Caco-2 (cell line): ENCODE results near the gene GIPC3. TPM values are rescaled to one million over a fixed set of nuclear protein-coding genes. Genes with fewer than 3 reads are reported as not detected.

Source experiments
- BruUV-seq: library from RNA; stranded (reverse); fragments of 400-500 nt; replicated peaks from 2 replicates; lab custom pipeline; 2021; lab: Mats Ljungman, UMichigan
- CTCF ChIA-PET: fragments of 300-600 bp; sonication (Branson Sonifier 250); formaldehyde crosslinking; loops from one replicate; lab custom pipeline; 2022; ENCODE audit warnings: antibody characterized with exemption; lab: Charles Lee
- POLR2A ChIA-PET: fragments of 300-600 bp; sonication (Branson Sonifier 250); formaldehyde crosslinking; loops from one replicate; lab custom pipeline; 2022; ENCODE audit warnings: antibody characterized with exemption; lab: Charles Lee
- DNase-seq, 2 experiments: peaks; one replicate each; pipeline versions ENCODE4 v3.0.0 to v3.0.0-alpha.2; 2020 to 2022
- H3K27me3 ChIP-seq: replicated peaks from 2 replicates; pipeline ENCODE4 v1.6.0; 2011; ENCODE audit warnings: low read length; ENCODE audit not compliant: control insufficient read depth, insufficient read depth
- H3K36me3 ChIP-seq: 2 replicates; pipeline ENCODE4 v1.5.1; 2011; ENCODE audit warnings: low read length; ENCODE audit not compliant: control insufficient read depth, insufficient read depth
- H3K4me1 ChIP-seq: fragments of 250-450 bp; sonication (Bioruptor Pico); 2 replicates; pipeline ENCODE4 v1.5.1; 2020; ENCODE audit warnings: mild to moderate bottlenecking
- H3K4me3 ChIP-seq: 2 replicates; pipeline ENCODE4 v1.5.1; 2011; ENCODE audit warnings: low read depth, mild to moderate bottlenecking, control low read depth, low read length
- H3K9me3 ChIP-seq: fragments of 250-450 bp; sonication (Bioruptor Pico); 2 replicates; pipeline ENCODE4 v1.5.1; 2020; ENCODE audit warnings: mild to moderate bottlenecking, moderate library complexity
- H3K27ac Mint-ChIP-seq: one replicate; pipeline ENCODE4 v1.8.0; 2022; ENCODE audit warnings: mixed read lengths; ENCODE audit not compliant: unreplicated experiment
- H3K27me3 Mint-ChIP-seq: one replicate; pipeline ENCODE4 v1.8.0; 2022; ENCODE audit warnings: mixed read lengths; ENCODE audit not compliant: insufficient read depth, unreplicated experiment
- H3K36me3 Mint-ChIP-seq: one replicate; pipeline ENCODE4 v1.8.0; 2022; ENCODE audit warnings: mild to moderate bottlenecking, mixed read lengths; ENCODE audit not compliant: insufficient read depth, unreplicated experiment
- H3K4me1 Mint-ChIP-seq: one replicate; pipeline ENCODE4 v1.8.0; 2022; ENCODE audit warnings: low read depth, mixed read lengths; ENCODE audit not compliant: unreplicated experiment
- H3K4me3 Mint-ChIP-seq: one replicate; pipeline ENCODE4 v1.8.0; 2022; ENCODE audit warnings: mild to moderate bottlenecking, moderate library complexity, mixed read lengths; ENCODE audit not compliant: unreplicated experiment
- H3K9me3 Mint-ChIP-seq: one replicate; pipeline ENCODE4 v1.8.0; 2022; ENCODE audit warnings: mixed read lengths; ENCODE audit not compliant: unreplicated experiment
- intact Hi-C: fragments of 100-400 bp; cut with micrococcal nuclease; formaldehyde crosslinking; loops from one replicate; pipeline ENCODE4 v1.10.0; 2022; ENCODE audit not compliant: unreplicated experiment
- total RNA-seq: library from RNA; stranded (reverse); gene quantifications from 2 replicates; pipeline ENCODE4 v1.2.3, GENCODE V29; 2022
- TF ChIP-seq, protein P1 (sequence below), 2 experiments: fragments of 200-600 bp in 1 of 2; IDR thresholded peaks; 1 replicate in 1 of 2; 2 replicates in 1 of 2; pipeline versions ENCODE4 v1.5.1 to v1.8.0; 2011 to 2022; ENCODE audit warnings: antibody characterized with exemption in 1 of 2, control low read depth in 1 of 2, inconsistent platforms in 1 of 2, low read depth in 1 of 2, low read length in 1 of 2, mild to moderate bottlenecking in 1 of 2, moderate library complexity in 1 of 2; ENCODE audit not compliant: insufficient read depth in 1 of 2, severe bottlenecking in 1 of 2, unreplicated experiment in 1 of 2

The GIPC3 gene
- total RNA-seq, 1 experiment from 2014 or later = not detected

DNA sequence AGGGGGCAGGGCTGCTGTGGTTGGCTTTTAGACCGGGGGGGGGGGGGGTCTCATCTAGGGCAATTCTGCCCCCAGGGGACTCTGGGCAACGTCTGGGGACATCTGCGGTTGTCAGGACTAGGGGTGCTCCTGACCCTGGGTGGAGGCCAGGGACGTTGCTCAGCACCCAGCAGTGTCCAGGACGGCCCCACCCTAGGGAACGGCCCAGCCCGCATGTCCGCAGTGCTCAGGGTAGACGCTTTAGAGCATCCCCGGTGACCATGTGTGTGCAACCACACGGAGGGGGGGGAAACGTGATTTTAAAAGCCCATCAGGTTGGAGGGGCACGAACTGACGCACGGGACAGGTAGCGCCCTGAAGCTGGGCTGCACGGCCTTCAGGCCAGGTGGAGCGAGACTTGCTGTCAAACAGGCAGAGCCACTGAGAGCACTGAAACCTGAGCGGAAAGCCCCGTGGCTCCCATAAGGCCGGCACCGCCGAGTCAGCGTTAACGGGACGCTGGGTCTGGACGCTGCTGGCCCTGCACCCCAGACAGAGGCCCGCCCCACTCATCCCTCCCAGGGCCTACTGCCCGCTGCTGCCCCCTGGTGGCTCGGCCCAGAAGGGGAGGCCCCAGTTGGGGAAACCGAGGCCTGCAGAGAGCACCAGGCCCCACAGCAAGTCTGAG lies 33.0 kb downstream of the GIPC3 start:
- Mint-ChIP-seq H3K9me3 (no peaks in the 10 kb centered on the region), H3K27ac (no peak overlapping the region), H3K36me3 (peaks cover 14% of the 10 kb centered on the region), H3K4me1 (no peaks in the 10 kb centered on the region), H3K4me3 (no peak overlapping the region), H3K27me3 (no peaks in the 10 kb centered on the region)
- no peaks in the 10 kb centered on the region; the same call in 1 of the 2 replicates for H3K36me3 ChIP-seq
- BruUV-seq = no TSS peak
- DNase-seq = peak in 1 of 2 experiments; percentile 55
- intact Hi-C loops = no loop called here
- H3K9me3 ChIP-seq = no peaks in the 10 kb centered on the region
- TF ChIP-seq, protein P1, sequence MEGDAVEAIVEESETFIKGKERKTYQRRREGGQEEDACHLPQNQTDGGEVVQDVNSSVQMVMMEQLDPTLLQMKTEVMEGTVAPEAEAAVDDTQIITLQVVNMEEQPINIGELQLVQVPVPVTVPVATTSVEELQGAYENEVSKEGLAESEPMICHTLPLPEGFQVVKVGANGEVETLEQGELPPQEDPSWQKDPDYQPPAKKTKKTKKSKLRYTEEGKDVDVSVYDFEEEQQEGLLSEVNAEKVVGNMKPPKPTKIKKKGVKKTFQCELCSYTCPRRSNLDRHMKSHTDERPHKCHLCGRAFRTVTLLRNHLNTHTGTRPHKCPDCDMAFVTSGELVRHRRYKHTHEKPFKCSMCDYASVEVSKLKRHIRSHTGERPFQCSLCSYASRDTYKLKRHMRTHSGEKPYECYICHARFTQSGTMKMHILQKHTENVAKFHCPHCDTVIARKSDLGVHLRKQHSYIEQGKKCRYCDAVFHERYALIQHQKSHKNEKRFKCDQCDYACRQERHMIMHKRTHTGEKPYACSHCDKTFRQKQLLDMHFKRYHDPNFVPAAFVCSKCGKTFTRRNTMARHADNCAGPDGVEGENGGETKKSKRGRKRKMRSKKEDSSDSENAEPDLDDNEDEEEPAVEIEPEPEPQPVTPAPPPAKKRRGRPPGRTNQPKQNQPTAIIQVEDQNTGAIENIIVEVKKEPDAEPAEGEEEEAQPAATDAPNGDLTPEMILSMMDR (IDR thresholded peaks at IDR 0.05; ENCODE audit: insufficient read depth in 1 of 2, low read depth in 1 of 2, low read length in 1 of 2, severe bottlenecking in 1 of 2, unreplicated experiment in 1 of 2) = peak; percentile 69 to 86
- CTCF ChIA-PET = interaction anchor here (0.8 kb wide), 1 partner anchor 180 kb away, joined by 3 read pairs; no protein-coding TSS in a partner anchor
- POLR2A ChIA-PET = no interaction called here
- H3K4me3 ChIP-seq = no peak overlapping the region
- no peaks in the 10 kb centered on the region for H3K4me1 ChIP-seq
- H3K27me3 ChIP-seq = no peaks in the 10 kb centered on the region

DNA sequence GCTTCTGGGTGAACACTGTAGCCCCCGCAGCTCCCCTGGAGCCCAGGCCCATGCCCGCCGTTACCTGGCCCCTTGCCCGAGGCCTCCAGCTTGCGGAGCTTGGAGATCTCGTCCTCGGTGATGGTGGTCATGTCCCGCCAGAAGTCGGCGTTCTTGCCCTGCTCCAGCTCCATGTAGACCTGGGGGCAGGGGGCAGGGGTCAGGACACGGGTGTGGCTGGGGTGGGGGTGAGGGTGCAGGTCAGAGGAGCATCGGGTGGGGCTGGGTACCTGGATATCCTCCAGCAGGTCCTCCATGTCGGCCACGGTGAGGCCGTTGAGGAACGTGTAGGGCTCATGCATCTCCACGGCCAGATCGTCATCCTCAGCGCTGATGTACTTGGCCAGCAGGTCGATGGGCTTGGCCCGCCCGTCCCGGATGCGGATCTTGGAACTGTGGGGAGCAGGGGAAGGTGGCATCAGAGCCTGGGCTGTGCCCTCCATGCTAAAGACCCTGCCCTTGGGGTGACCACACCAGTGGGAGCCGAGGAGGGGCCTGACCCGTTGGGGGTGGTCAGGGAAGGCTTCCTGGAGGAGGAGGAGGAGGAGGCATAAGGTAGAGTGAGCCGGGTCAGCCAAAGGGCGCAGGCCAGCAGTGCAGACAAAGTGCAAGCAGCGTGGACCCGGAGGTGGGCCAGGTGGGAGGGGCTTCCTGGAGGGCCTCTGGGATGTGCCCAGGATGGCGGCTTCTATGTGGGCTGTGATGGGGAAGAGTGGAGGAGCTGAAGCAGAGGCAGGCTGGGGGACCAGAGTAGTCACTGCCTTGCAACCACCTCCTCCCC lies 33.7 kb downstream of the GIPC3 start:
- no peak for DNase-seq
- intact Hi-C loops = no loop called here
- H3K4me1 Mint-ChIP-seq = peaks cover under 1% of the 10 kb centered on the region
- Histone ChIP-seq H3K36me3 (no peaks in the 10 kb centered on the region; the same call in 1 of the 2 replicates), H3K27me3 (no peaks in the 10 kb centered on the region), H3K9me3 (no peaks in the 10 kb centered on the region), H3K4me3 (no peak overlapping the region), H3K4me1 (no peaks in the 10 kb centered on the region)
- ChIA-PET CTCF (interaction anchor here (0.5 kb wide), 1 partner anchor 74 kb away, joined by 4 read pairs; no protein-coding TSS in a partner anchor), POLR2A (no interaction called here)
- no peaks in the 10 kb centered on the region for H3K9me3 Mint-ChIP-seq
- no peaks in the 10 kb centered on the region for H3K27me3 Mint-ChIP-seq
- no peak overlapping the region for H3K27ac Mint-ChIP-seq
- BruUV-seq = no TSS peak
- TF ChIP-seq, protein P1 (IDR thresholded peaks at IDR 0.05; ENCODE audit: insufficient read depth in 1 of 2, low read depth in 1 of 2, low read length in 1 of 2, severe bottlenecking in 1 of 2, unreplicated experiment in 1 of 2) = no peak
- H3K36me3 Mint-ChIP-seq = peaks cover 14% of the 10 kb centered on the region
- no peak overlapping the region for H3K4me3 Mint-ChIP-seq

DNA sequence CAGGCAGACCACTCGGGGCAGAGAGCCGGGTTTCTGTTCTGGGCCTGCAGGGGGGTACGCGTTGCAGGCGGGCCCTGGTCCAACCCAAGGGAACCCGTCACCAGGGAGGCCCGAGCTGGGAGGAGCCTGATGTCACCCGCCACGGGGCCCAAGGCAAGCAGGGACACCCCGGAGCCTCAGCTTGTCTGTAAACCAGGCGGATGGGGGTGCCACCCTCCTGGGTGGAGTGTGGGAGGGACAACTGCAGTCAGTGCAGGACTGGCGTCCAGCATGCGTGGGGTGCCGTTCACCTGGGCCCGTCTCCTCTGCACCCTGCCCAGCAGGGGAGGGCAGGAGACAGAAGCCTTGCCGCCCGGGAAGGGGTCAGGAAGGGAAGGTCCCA lies 34.3 kb downstream of the GIPC3 start:
- no TSS peak for BruUV-seq
- Histone ChIP-seq H3K36me3 (no peaks in the 10 kb centered on the region; the same call in 1 of the 2 replicates), H3K4me1 (no peaks in the 10 kb centered on the region), H3K27me3 (no peaks in the 10 kb centered on the region), H3K4me3 (no peak overlapping the region), H3K9me3 (no peaks in the 10 kb centered on the region)
- H3K4me1 Mint-ChIP-seq = peaks cover 7% of the 10 kb centered on the region
- no peak for DNase-seq
- no peaks in the 10 kb centered on the region for H3K9me3 Mint-ChIP-seq
- no peak overlapping the region for H3K27ac Mint-ChIP-seq
- CTCF ChIA-PET = no interaction called here
- intact Hi-C loops = loop anchor here (10.0 kb wide), 1 partner anchor 65 kb away; the partner anchor contains the start of gene MFSD12
- peaks cover 14% of the 10 kb centered on the region for H3K36me3 Mint-ChIP-seq
- H3K4me3 Mint-ChIP-seq = no peak overlapping the region
- TF ChIP-seq, protein P1 (IDR thresholded peaks at IDR 0.05; ENCODE audit: insufficient read depth in 1 of 2, low read depth in 1 of 2, low read length in 1 of 2, severe bottlenecking in 1 of 2, unreplicated experiment in 1 of 2) = no peak
- POLR2A ChIA-PET = no interaction called here
- no peaks in the 10 kb centered on the region for H3K27me3 Mint-ChIP-seq
